Central memory CD8-positive, alpha-beta T cell (primary cell): ENCODE data around the gene VAV2.

Experiments used
- ATAC-seq: fragments of 150-1000 bp; cut with Tn5 transposase; replicated peaks from 2 replicates; pipeline ENCODE4 v1.10.0; 2022; ENCODE audit warnings: mild to moderate bottlenecking, moderate FRiP score, moderate number of reproducible peaks; ENCODE audit not compliant: poor library complexity, severe bottlenecking; ENCODE audit errors: extremely low read depth
- DNase-seq, 2 donors: peaks; one replicate each; pipeline ENCODE4 v3.0.0; 2021; ENCODE audit warnings: low spot score in 2 of 2
- H3K27ac Mint-ChIP-seq: one replicate; pipeline ENCODE4 v1.8.0; 2022; ENCODE audit warnings: low read depth, mild to moderate bottlenecking, moderate library complexity, mixed read lengths
- H3K27me3 Mint-ChIP-seq: one replicate; pipeline ENCODE4 v1.8.0; 2022; ENCODE audit warnings: mixed read lengths
- H3K36me3 Mint-ChIP-seq: one replicate; pipeline ENCODE4 v1.8.0; 2022; ENCODE audit warnings: mild to moderate bottlenecking, moderate library complexity, mixed read lengths; ENCODE audit not compliant: insufficient read depth
- H3K4me1 Mint-ChIP-seq: one replicate; pipeline ENCODE4 v1.8.0; 2022; ENCODE audit warnings: mixed read lengths
- H3K4me3 Mint-ChIP-seq: one replicate; pipeline ENCODE4 v1.8.0; 2022; ENCODE audit warnings: mild to moderate bottlenecking, moderate library complexity, mixed read lengths
- H3K9me3 Mint-ChIP-seq: one replicate; pipeline ENCODE4 v1.8.0; 2022; ENCODE audit warnings: mixed read lengths

Gene VAV2

DNA sequence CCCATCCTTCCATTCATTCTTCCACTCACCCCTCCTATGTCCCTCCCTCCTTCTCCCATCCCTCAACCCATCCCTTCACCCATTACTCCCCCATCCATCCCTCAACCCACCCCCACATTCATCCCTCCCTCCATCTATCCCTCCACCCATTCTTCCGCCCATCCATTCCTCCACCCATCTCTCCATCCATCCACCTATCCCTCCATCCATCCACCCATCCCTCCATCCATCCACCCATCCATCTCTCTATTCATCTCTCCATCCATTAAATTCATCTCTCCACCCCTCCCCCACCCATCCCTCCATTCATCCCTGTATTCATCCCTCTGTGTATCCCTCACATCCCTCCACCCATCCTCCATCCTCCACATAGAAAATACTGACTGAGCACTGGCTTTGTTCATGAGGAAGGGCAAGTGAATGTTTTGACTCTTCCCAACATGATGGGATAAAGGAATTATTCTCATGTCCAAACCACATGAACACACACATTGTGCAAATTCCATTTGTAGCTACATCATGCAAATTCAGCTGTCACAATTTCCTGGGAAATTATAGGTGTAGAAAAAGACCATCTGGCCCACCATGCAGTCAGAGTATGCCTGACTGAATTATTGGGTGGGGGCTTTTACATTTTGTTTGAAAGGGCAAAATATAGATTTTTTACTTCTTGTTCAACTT, 6.9 kb upstream of the VAV2 start:
- Mint-ChIP-seq H3K4me3 (no peak overlapping the region), H3K4me1 (no peaks in the 10 kb centered on the region), H3K36me3 (peaks cover under 1% of the 10 kb centered on the region), H3K9me3 (no peaks in the 10 kb centered on the region), H3K27me3 (no peaks in the 10 kb centered on the region), H3K27ac (no peak overlapping the region)
- DNase-seq, result no peak
- ATAC-seq, result no peak

DNA sequence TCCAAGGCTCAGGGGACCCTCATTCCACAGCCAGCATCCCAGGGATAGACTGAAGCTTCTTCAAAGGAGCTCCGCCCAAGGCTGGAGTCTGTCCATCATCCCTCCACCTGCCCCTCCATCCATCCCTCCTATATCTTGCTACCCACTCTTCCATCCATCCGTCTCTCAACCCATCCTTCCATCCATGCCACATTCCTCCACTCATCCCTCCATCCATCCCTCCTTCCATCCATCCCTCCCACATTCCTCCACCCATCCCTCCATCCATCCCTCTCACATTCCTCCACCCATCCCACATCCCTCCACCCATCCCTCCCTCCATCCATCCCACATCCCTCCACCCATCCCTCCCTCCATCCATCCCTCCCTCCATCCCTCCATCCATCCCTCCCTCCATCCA, 5.5 kb upstream of the VAV2 start:
- DNase-seq (no peak), ATAC-seq (no peak)
- Mint-ChIP-seq H3K27ac (no peak overlapping the region), H3K9me3 (no peaks in the 10 kb centered on the region), H3K27me3 (no peaks in the 10 kb centered on the region), H3K36me3 (peaks cover 1% of the 10 kb centered on the region), H3K4me3 (no peak overlapping the region), H3K4me1 (no peaks in the 10 kb centered on the region)

DNA sequence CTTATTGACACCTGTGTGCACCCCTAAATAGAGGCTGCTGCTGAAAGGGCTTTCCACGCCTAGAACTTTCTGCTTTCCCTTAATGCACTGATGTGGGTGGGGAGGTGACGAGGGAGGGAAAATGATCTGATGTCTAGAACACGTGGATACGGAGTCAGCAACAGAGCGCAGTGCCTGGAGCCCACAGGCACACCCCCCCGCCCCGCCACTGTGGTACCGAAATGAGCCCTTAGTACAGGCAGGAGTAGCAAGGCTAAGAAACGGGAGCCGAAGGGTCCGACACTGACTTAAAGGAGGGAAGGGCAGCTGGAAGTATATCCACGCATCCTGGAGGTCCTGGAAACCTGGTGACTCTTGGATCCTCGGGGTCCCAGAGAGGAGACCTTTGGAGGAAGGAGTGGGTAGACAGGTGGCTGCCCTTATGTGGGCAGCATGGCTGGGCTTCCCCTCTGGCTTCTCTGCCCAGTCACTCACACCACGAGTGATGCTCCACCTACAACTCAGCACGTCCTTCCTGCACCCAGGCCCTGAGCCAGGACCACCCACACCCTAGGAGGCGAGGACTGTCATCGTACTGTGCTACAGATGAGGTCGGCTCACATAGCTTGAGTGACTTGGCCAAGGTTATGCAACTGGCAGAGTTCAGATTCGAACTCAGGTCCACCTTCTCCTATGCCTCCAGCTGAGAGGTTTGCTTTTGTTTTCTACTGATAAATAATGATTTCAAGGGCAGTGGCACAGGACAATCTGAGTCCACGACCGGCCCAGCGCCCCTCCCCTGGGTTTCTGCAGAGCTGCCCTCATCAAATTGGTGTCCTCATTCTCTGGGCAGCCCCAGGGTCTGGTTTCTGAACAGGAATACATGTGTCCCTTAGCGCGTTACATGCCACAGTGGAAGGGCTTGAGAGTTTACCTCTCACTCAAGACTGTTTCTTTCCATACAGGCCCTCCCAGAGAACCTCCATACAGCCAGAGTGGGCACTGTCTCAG, 4.7 kb upstream of the VAV2 start:
- H3K4me3 Mint-ChIP-seq, result no peak overlapping the region
- H3K27me3 Mint-ChIP-seq, result no peaks in the 10 kb centered on the region
- peaks cover 1% of the 10 kb centered on the region for H3K36me3 Mint-ChIP-seq
- no peak overlapping the region for H3K27ac Mint-ChIP-seq
- ATAC-seq (no peak), DNase-seq (no peak)
- no peaks in the 10 kb centered on the region for H3K4me1 Mint-ChIP-seq
- no peaks in the 10 kb centered on the region for H3K9me3 Mint-ChIP-seq

DNA sequence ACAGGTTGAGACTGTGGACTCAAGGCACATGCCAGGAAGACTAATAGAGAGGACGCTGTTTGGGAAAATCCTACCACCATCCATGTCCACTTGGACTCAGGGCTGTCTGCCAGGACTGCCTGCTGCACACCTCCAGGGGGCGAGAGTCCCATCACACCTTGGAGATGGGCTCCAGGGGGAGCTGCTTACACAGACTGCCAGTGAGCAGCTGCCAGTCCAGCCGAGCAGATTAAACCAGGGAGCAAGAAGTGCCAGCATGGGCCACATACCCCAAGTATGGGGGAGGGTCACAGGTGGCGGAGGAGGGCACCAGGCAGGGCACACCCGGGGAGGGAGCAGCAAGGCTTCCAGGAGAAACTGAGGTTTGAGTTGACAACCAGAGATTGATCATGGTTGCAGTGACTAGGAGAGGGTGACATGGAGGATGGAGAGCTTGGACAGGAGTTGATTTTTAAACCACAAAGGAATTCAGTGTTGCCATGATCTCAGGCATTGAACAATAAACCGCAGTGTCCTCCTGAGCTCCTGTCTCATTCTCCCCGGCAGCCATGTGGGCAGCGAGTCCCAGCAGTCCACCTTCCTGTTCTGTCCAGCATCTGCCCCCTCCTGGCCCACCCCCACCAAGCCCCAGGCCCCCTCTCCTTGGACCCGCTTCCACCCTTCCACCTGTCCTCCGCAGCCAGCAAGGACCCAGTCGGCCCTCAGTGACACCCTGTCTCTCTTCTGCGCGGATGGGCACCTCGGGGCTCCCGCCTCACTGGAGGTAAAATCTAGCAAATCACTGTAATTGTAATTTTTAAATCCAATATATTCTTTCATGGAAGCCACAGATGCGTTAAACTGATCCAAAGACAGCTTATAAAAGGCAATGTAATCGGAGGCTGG, 3.1 kb upstream of the VAV2 start:
- no peaks in the 10 kb centered on the region for H3K9me3 Mint-ChIP-seq
- H3K27ac Mint-ChIP-seq, result no peak overlapping the region
- no peaks in the 10 kb centered on the region for H3K4me1 Mint-ChIP-seq
- no peak for DNase-seq
- no peak for ATAC-seq
- peaks cover 1% of the 10 kb centered on the region for H3K36me3 Mint-ChIP-seq
- H3K27me3 Mint-ChIP-seq, result peaks cover 8% of the 10 kb centered on the region
- H3K4me3 Mint-ChIP-seq, result no peak overlapping the region

DNA sequence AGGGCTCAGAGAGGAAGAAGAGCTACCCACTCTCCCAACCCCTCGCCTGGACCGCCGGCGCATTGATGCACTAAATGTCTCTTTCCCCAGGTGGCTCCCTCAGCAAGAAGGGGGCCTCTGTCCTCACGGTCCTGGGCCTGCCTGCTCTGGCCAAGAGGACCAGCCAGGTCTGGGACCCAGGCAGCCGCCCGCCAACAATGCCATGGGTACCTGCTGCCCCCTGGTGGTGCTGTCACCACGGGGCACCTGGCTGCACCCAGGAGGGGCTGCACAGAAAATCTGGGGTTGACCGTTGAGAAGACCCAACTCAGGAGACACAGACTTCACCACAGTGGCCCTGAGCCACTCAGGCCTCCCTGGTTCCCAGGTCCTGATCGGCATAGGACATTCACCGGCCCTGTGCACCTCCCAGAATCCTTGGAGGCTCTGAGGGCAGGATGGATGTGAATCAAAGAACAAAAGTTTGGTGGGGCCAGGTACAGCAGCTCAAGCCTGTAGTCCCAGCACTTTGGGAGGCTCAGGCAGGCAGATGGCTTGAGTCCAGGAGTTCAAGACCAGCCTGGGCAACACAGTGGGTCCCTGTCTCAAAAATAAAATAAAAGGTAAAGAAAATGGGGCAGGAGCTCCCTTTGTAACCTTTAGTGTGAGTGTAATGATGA, 2.4 kb upstream of the VAV2 start:
- Mint-ChIP-seq H3K9me3 (no peaks in the 10 kb centered on the region), H3K4me3 (peak overlapping the region; percentile 74), H3K4me1 (no peaks in the 10 kb centered on the region), H3K27ac (no peak overlapping the region), H3K27me3 (peaks cover 16% of the 10 kb centered on the region), H3K36me3 (peaks cover 1% of the 10 kb centered on the region)
- DNase-seq (peak; percentile 47 to 70), ATAC-seq (peak; percentile 31)

DNA sequence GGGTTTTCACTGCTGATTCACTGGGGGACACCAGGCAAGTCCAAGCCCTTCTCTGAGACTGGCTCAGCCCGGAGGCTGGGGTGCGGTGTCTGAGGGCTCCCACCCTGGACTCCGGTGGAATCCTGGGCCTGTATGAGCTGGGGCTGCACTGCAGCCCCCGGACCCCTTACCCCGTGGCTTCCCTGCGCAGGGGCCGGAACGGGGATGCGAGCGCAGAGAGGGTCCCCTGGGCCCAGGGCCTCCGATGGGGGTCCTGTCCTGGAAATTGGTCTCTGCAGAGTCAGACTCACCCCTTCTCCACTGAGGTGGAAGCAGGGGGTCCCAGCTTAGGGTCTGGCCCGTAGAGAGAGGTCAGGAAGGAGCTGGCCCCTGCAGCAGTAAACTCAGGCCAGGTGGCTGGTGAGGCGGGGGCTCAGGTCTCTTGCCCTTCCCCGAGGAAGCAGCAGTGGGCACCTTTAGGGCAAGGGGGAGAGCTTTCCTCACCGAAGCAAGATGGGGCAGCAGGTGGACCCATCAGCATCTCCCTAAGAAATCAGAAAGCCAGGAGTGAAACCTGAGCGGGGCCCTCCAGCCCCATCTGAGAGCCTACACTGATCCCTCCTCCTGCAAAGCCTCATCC, 1.6 kb upstream of the VAV2 start:
- Mint-ChIP-seq H3K9me3 (no peaks in the 10 kb centered on the region), H3K4me3 (peak overlapping the region; percentile 74), H3K27ac (no peak overlapping the region), H3K27me3 (peaks cover 17% of the 10 kb centered on the region), H3K36me3 (peaks cover 1% of the 10 kb centered on the region), H3K4me1 (no peaks in the 10 kb centered on the region)
- ATAC-seq, result no peak
- DNase-seq, result no peak

DNA sequence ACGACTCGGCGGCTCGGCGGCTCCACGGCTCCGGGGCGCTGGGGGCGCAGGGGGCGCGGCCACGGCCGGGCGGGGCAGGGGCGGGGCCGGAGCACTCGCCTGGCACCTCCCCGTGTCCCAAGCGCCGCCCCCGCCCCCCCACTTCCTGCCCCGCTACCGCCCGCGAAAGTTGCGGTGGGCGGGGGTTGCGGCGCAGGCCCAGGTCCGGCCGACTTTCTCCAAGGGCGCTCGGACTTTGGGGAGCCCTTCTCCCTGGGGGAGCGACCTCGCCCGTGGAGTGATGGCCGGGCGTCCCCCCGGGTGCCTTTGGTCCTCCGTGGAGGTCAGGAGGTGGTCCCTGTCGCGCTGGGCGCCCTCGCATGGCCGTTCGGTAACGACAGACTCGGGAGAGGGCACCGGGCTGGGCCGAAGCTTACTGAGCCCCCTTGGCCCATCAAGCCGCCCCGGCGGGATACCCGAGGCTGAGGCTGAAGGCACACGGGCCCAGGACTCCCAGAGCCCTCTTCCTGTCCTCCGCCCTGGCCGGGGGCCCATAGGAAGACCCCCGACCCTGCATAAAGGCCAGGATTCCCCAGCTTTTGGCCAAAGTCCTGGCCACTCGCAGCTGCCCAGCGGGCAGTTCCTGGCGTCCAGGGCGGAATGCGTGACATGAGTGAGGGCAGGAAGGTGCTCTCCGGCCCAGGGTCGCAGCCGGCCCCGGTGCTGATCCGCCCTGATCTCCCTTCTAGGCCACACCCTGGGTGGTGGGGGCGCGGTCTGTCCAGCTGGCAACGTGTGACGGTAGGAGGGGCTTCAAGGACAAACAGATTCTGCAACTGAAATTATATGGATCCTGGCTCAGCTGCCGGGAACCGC, 883 bp upstream of the VAV2 start:
- no peak overlapping the region for H3K27ac Mint-ChIP-seq
- ATAC-seq (peak; percentile 74), DNase-seq (peak; percentile 30 to 41)
- H3K4me3 Mint-ChIP-seq, result peak overlapping the region; percentile 74
- H3K9me3 Mint-ChIP-seq, result no peaks in the 10 kb centered on the region
- H3K4me1 Mint-ChIP-seq, result no peaks in the 10 kb centered on the region
- peaks cover 17% of the 10 kb centered on the region for H3K27me3 Mint-ChIP-seq
- H3K36me3 Mint-ChIP-seq, result peaks cover 1% of the 10 kb centered on the region

DNA sequence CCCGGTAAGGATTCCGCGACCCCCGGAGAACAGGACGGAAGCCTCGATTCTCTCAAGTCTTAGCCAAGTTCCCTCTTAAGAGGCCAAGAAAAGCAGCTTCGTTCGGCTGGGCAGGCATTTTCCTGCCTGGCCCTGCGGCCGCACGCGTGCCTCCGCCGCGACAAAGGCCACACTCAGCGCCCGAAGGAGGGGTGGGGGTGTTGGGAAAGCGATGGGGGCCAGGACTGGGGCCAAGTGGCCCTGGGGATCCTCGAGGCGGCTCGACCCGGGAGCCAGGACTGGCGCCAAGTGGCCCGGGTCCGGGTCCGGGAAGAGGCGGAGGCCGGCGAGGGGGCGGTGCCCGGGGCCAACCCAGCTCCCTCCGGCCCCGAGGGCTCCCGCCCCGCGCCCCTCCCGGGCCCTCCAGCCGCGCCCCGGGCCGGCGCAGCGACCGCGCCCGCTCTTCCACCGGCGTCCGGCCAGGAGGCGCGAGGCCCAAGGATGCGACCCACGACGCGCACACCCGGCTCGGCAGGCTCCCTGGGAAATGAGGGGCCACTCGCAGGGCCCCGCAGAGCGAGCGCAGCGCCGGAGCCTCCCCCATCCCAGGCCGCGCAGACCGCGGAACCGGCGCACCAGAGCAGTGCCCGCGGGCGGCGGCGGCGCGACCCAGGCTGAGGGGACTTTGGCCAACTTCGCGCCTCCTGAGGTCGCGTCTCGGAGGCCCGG, 756 bp downstream of the VAV2 start:
- no peak for DNase-seq
- no peaks in the 10 kb centered on the region for H3K4me1 Mint-ChIP-seq
- no peak overlapping the region for H3K27ac Mint-ChIP-seq

DNA sequence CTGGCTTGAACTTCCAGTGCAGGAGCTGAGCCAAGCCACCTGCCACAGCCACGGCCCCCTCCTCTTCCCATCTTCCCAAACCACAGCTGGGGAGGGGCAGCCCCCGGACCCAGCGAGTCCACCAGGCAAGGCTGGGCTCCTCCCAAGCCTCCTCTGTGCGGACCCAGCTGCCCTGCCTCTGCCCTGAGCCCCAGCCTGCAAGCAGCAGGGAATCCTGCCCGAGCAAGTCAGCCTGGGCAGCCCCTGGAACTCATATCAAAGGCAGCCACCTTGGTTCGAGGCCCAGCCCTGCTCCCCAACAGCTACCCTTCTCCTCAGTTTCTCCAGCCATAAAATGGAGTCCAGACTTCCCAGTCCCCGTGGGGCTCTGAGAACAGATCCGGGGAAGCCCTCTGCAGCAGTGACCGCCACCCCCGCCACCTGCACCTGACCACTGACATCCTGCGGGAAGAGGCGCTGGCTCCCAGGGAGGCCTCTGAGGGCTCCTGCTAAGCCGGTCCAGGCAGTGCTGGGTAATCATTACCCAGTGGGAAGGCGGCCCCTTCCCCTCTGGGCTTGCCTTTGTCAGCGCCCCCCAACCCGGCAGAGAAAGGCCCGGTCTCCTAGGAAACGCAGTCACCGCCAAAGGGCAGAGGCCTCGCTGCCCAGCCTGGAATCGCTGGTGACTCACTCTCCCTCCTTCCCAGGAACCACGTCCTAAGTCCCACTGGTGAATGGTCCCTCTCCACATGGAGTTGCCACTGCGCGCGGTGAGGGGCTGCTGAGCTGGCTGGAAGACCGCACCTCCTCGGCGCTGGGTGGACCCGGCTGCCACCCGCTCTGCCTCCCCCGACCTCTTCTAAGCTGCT, 1.5 kb downstream of the VAV2 start:
- DNase-seq (no peak), ATAC-seq (no peak)
- no peaks in the 10 kb centered on the region for H3K4me1 Mint-ChIP-seq
- peaks cover 1% of the 10 kb centered on the region for H3K36me3 Mint-ChIP-seq
- no peaks in the 10 kb centered on the region for H3K9me3 Mint-ChIP-seq
- peaks cover 17% of the 10 kb centered on the region for H3K27me3 Mint-ChIP-seq
- H3K27ac Mint-ChIP-seq, result no peak overlapping the region
- H3K4me3 Mint-ChIP-seq, result peak overlapping the region; percentile 42

More for the DNA sequence above, 756 bp downstream of the VAV2 start:
- no peak for ATAC-seq
- Mint-ChIP-seq H3K9me3 (no peaks in the 10 kb centered on the region), H3K4me3 (peak overlapping the region; percentile 42), H3K27me3 (peaks cover 17% of the 10 kb centered on the region), H3K36me3 (peaks cover 1% of the 10 kb centered on the region)
